Measurements from ENCODE around the gene DUSP9. TPM values are rescaled to one million over a fixed set of nuclear protein-coding genes. Genes with fewer than 3 reads are reported as not detected.

The DUSP9 gene
- polyA plus RNA-seq (2011; rRNA removed) (not detected in 2 replicates), polyA minus RNA-seq (2011; rRNA and poly(A)+ RNA removed) (not detected in 2 replicates)

GRCh38 chrX:153646620-153647373, at the start of gene DUSP9:
DUSP9 (plus strand) TSS chrX:153647203; CDS start chrX:153647954, 751 bp downstream.
- no peaks in the 10 kb centered on the region for H3K9me3 ChIP-seq (ENCODE audit: control insufficient read depth, insufficient read depth, low read length)
- ChIA-PET CTCF (interaction anchor here (0.7 to 1.1 kb wide), 2 partner anchors 13 to 22 kb away, joined by 3 read pairs; no protein-coding TSS in a partner anchor), POLR2A (interaction anchor here (0.6 to 0.7 kb wide), 2 partner anchors 28 to 89 kb away, joined by 3 read pairs; no protein-coding TSS in a partner anchor)
- no peak within 1 kb of the TSS for H3K4me3 ChIP-seq (ENCODE audit: low read depth, low read length)
- no peak within 1 kb of the TSS for H3K27ac ChIP-seq (ENCODE audit: low read depth, low read length)
- DNase-seq (ENCODE audit: low read depth, low spot score), result no peak
- H3K27me3 ChIP-seq (ENCODE audit: control insufficient read depth, insufficient read depth, low read length), result peaks cover 45% of the 10 kb centered on the region
- TF ChIP-seq CTCF (IDR thresholded peaks at IDR 0.05; ENCODE audit: low read depth, low read length), result no peak

GRCh38 chrX:153598541-153599191, 48.3 kb upstream of the DUSP9 start, which contains the start of gene CCNQ:
CCNQ (minus strand) TSS chrX:153599139; CDS start chrX:153599073, 66 bp downstream.
- no peaks in the 10 kb centered on the region for H3K27me3 ChIP-seq (ENCODE audit: control insufficient read depth, insufficient read depth, low read length)
- ChIA-PET CTCF (interaction anchor here (0.7 to 4.4 kb wide), 4 partner anchors 11 to 73 kb away, joined by 3 to 20 read pairs (median 9); no protein-coding TSS in a partner anchor), POLR2A (interaction anchor here (0.8 to 1.0 kb wide), 2 partner anchors 55 to 125 kb away, joined by 4 to 6 read pairs; partner anchors contain the start of gene BCAP31)
- no peak for TF ChIP-seq CTCF (IDR thresholded peaks at IDR 0.05; ENCODE audit: low read depth, low read length)
- DNase-seq (ENCODE audit: low read depth, low spot score), result no peak
- H3K4me3 ChIP-seq (ENCODE audit: low read depth, low read length), result peak within 1 kb of the TSS; percentile 69
- H3K9me3 ChIP-seq (ENCODE audit: control insufficient read depth, insufficient read depth, low read length), result no peaks in the 10 kb centered on the region
- no peak within 1 kb of the TSS for H3K27ac ChIP-seq (ENCODE audit: low read depth, low read length)

GRCh38 chrX:153599192-153600031, 47.6 kb upstream of the DUSP9 start:
- no peak for TF ChIP-seq CTCF (IDR thresholded peaks at IDR 0.05; ENCODE audit: low read depth, low read length)
- H3K4me3 ChIP-seq (ENCODE audit: low read depth, low read length), result peak overlapping the region; percentile 64
- ChIA-PET POLR2A (interaction anchor here (0.6 to 1.0 kb wide), 2 partner anchors 40 to 125 kb away, joined by 3 to 6 read pairs; partner anchors contain the start of gene BCAP31), CTCF (interaction anchor here (3.3 to 4.4 kb wide), 2 partner anchors 10 to 68 kb away, joined by 15 to 20 read pairs; no protein-coding TSS in a partner anchor)
- H3K27ac ChIP-seq (ENCODE audit: low read depth, low read length), result no peak overlapping the region
- H3K27me3 ChIP-seq (ENCODE audit: control insufficient read depth, insufficient read depth, low read length), result no peaks in the 10 kb centered on the region
- peak; percentile 43 for DNase-seq (ENCODE audit: low read depth, low spot score)
- H3K9me3 ChIP-seq (ENCODE audit: control insufficient read depth, insufficient read depth, low read length), result no peaks in the 10 kb centered on the region

- no peaks in the 10 kb centered on the region for H3K9me3 ChIP-seq (ENCODE audit: control insufficient read depth, insufficient read depth, low read length)
- H3K4me3 ChIP-seq (ENCODE audit: low read depth, low read length), result peak overlapping the region; percentile 64
- TF ChIP-seq CTCF (IDR thresholded peaks at IDR 0.05; ENCODE audit: low read depth, low read length), result no peak
- POLR2A ChIA-PET, result no interaction called here
- no peak overlapping the region for H3K27ac ChIP-seq (ENCODE audit: low read depth, low read length)
- no peak for DNase-seq (ENCODE audit: low read depth, low spot score)
- CTCF ChIA-PET, result interaction anchor here (3.3 to 4.4 kb wide), 2 partner anchors 10 to 68 kb away, joined by 15 to 20 read pairs; no protein-coding TSS in a partner anchor
- H3K27me3 ChIP-seq (ENCODE audit: control insufficient read depth, insufficient read depth, low read length), result no peaks in the 10 kb centered on the region
These were observed 47.0 kb upstream of the DUSP9 start for GRCh38 chrX:153600032-153600373.
